Gastrocnemius medialis (tissue), 4 donors: ENCODE measurements around the gene KLHL7.

Experiments used
- CTCF ChIP-seq, 5 experiments: fragments of 450-650 bp in 3 of 5; fragments of 200-600 bp in 2 of 5; sonication (generic) in 2 of 5; IDR thresholded peaks in 4 of 5; conservative IDR thresholded peaks in 1 of 5; 1 replicate in 4 of 5; 2 replicates in 1 of 5; pipeline ENCODE4 v1.5.1; 2016 to 2019; ENCODE audit warnings: antibody characterized with exemption in 5 of 5, mild to moderate bottlenecking in 3 of 5, moderate library complexity in 3 of 5
- POLR2A ChIP-seq, 2 donors: fragments of 450-650 bp; IDR thresholded peaks; one replicate each; pipeline ENCODE4 v1.6.1; 2017; ENCODE audit warnings: antibody characterized with exemption in 2 of 2, mild to moderate bottlenecking in 2 of 2, moderate library complexity in 2 of 2

GRCh38 chr7:23093111-23093510 lies 12.5 kb upstream of the KLHL7 start:
- TF ChIP-seq CTCF (IDR thresholded peaks at IDR 0.05 in 4 of 5, conservative IDR thresholded peaks at IDR 0.05 in 1 of 5), result no peak
- TF ChIP-seq POLR2A (IDR thresholded peaks at IDR 0.05), result no peak
